ENCODE data around the gene ITFG2. TPM values are rescaled to one million over a fixed set of nuclear protein-coding genes. Genes with fewer than 3 reads are reported as not detected.

The ITFG2 gene
- total RNA-seq, 4 donors from 2014 or later, result 11.9 to 29.0 (median 22.1) TPM

DNA sequence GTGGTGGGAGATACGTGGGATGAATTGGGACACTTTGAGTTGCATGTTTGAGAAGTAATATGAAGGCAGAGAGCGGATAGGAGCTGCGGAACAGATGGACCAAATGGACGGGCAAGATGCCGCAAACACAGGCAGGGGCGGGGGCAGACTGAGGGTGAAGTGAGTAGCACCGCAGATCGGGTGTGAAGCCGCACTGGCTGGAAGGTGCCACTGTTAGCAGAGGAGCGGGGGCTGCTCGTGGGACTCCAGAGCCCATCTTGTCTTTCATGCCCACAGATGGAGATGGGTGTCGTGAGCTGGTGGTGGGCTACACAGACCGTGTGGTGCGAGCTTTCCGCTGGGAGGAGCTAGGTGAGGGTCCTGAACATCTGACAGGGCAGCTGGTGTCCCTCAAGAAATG lies 7.3 kb downstream of the ITFG2 start:
- Histone ChIP-seq H3K27ac (no peak overlapping the region), H3K4me3 (no peak overlapping the region), H3K36me3 (peaks cover 0 to 90% of the 10 kb centered on the region in 2 donors), H3K4me1 (peaks cover 0 to 9% (median 0%) of the 10 kb centered on the region in 3 donors), H3K9me3 (no peaks in the 10 kb centered on the region), H3K27me3 (no peaks in the 10 kb centered on the region)
- TF ChIP-seq POLR2AphosphoS5 (IDR thresholded peaks at IDR 0.05) (no peak), EP300 (IDR thresholded peaks at IDR 0.05) (no peak), POLR2A (IDR thresholded peaks at IDR 0.05) (no peak)
- TF ChIP-seq, protein P1, sequence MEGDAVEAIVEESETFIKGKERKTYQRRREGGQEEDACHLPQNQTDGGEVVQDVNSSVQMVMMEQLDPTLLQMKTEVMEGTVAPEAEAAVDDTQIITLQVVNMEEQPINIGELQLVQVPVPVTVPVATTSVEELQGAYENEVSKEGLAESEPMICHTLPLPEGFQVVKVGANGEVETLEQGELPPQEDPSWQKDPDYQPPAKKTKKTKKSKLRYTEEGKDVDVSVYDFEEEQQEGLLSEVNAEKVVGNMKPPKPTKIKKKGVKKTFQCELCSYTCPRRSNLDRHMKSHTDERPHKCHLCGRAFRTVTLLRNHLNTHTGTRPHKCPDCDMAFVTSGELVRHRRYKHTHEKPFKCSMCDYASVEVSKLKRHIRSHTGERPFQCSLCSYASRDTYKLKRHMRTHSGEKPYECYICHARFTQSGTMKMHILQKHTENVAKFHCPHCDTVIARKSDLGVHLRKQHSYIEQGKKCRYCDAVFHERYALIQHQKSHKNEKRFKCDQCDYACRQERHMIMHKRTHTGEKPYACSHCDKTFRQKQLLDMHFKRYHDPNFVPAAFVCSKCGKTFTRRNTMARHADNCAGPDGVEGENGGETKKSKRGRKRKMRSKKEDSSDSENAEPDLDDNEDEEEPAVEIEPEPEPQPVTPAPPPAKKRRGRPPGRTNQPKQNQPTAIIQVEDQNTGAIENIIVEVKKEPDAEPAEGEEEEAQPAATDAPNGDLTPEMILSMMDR (IDR thresholded peaks at IDR 0.05), result no peak
- ATAC-seq, result no peak
- 89 to 91% methylated on average over 10 to 11 of the region's 15 CpGs for WGBS, 2 donors (ENCODE audit: low coverage in 1 of 2)

DNA sequence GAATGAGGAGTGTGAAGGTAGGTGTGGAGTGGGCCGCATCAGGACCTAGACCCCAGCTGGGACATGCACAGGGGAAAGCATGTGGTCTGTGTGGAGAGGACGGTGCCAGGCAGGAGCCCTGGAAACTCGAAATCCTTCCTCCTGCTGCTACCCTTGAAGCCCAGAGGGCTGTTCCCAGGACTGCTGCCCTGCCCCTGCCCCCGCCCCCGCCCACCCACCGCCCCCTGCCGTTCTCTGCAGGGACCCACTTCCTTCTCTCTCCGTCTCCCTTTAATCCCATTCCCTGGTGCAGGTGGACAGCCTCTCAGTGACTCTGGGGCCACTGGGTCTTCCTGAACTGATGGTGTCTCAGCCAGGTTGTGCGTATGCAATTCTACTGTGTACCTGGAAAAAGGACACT lies 8.0 kb downstream of the ITFG2 start:
- no peak overlapping the region for H3K27ac ChIP-seq
- H3K27me3 ChIP-seq, result no peaks in the 10 kb centered on the region
- peaks cover 0 to 2% (median 0%) of the 10 kb centered on the region in 3 donors for H3K4me1 ChIP-seq
- ATAC-seq, result no peak
- no peaks in the 10 kb centered on the region for H3K9me3 ChIP-seq
- H3K36me3 ChIP-seq, result peaks cover 0 to 93% of the 10 kb centered on the region in 2 donors
- TF ChIP-seq POLR2A (IDR thresholded peaks at IDR 0.05) (no peak), POLR2AphosphoS5 (IDR thresholded peaks at IDR 0.05) (no peak), EP300 (IDR thresholded peaks at IDR 0.05) (no peak)
- TF ChIP-seq, protein P1 (IDR thresholded peaks at IDR 0.05), result no peak
- whole genome bisulfite sequencing, 2 donors (ENCODE audit: low coverage in 1 of 2), result 89% methylated on average over 3 of the region's 9 CpGs; no CpG with 5 or more reads in 1 of the 2 donors
- H3K4me3 ChIP-seq, result no peak overlapping the region

DNA sequence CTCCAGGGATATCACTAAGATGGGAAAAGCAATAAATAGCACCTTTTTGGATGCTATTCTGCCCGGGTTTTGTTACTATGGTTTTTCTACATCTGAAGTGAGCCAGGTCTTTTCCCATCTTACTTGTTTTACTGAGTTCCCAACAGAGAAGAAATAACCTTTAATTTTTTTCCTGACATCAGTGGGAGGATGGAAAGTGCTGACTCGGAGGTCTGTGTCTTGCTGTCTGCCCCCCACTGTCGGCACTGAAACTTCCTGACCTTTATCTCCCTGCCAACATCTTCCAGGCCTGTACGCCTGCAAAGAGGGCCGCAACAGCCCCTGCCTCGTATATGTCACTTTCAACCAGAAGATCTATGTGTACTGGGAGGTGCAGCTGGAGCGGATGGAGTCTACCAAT lies 11.0 kb downstream of the ITFG2 start:
- H3K27me3 ChIP-seq, result no peaks in the 10 kb centered on the region
- no peak for ATAC-seq
- H3K27ac ChIP-seq, result no peak overlapping the region
- H3K9me3 ChIP-seq, result no peaks in the 10 kb centered on the region
- H3K36me3 ChIP-seq, result peaks cover 0 to 99% of the 10 kb centered on the region in 2 donors
- 38 to 64% methylated on average over 3 of the region's 7 CpGs for WGBS, 2 donors (ENCODE audit: low coverage in 1 of 2)
- H3K4me3 ChIP-seq, result no peak overlapping the region
- TF ChIP-seq, protein P1 (IDR thresholded peaks at IDR 0.05), result no peak
- TF ChIP-seq POLR2A (IDR thresholded peaks at IDR 0.05), result no peak
- no peak for TF ChIP-seq POLR2AphosphoS5 (IDR thresholded peaks at IDR 0.05)
- no peak for TF ChIP-seq EP300 (IDR thresholded peaks at IDR 0.05)
- no peaks in the 10 kb centered on the region for H3K4me1 ChIP-seq

DNA sequence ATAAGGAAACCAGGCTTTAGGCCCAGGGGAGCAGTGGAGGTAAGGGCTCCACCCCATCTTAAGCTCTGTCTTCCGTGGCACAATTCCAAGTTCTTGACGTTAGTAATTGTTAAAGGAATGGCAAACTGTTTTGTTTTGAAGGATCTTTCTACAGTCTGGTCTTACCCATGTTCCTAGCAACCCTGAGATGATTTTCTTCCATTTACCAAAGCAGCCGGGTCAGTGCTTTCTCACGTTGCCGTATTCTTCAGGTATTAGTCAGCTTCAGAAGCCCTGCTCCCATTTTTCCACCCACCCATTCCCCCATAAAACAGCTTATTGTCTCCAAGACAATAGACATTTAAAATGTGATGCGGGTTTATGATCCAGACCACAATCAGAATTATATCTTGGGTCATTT lies 12.1 kb downstream of the ITFG2 start:
- no peak for TF ChIP-seq POLR2A (IDR thresholded peaks at IDR 0.05)
- TF ChIP-seq, protein P1 (IDR thresholded peaks at IDR 0.05), result no peak
- TF ChIP-seq POLR2AphosphoS5 (IDR thresholded peaks at IDR 0.05), result no peak
- TF ChIP-seq EP300 (IDR thresholded peaks at IDR 0.05), result no peak
- no peak overlapping the region for H3K4me3 ChIP-seq
- no peaks in the 10 kb centered on the region for H3K9me3 ChIP-seq
- H3K4me1 ChIP-seq, result no peaks in the 10 kb centered on the region
- no peak for ATAC-seq
- H3K27ac ChIP-seq, result no peak overlapping the region
- 67 to 88% methylated on average over 5 to 6 of the region's 6 CpGs for WGBS, 2 donors (ENCODE audit: low coverage in 1 of 2)
- no peaks in the 10 kb centered on the region for H3K27me3 ChIP-seq
- H3K36me3 ChIP-seq, result peaks cover 0 to 100% of the 10 kb centered on the region in 2 donors

DNA sequence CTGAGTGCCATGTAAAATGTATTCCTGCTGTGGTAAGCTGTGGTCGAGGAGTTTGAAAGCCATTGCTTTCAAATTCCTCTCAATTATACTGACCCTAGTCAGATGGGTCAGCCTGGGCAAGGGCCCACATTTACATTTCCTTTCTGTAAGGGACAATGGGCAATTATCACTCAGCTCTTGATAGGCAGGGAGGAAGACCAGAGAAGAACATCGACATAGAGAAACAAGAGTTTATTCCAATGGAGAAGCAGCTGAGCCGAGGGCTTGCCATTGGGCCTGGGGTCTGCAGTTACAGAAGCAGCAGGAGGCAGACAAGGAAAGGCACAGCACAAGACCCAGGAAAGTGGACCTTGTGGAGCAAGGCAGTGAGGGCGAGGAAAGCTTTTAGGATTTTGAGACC lies 12.7 kb downstream of the ITFG2 start:
- 58 to 63% methylated on average over 3 to 4 of the region's 4 CpGs for whole genome bisulfite sequencing, 2 donors (ENCODE audit: low coverage in 1 of 2)
- Histone ChIP-seq H3K4me1 (no peaks in the 10 kb centered on the region), H3K4me3 (no peak overlapping the region), H3K36me3 (peaks cover 0 to 100% of the 10 kb centered on the region in 2 donors), H3K27ac (no peak overlapping the region), H3K9me3 (no peaks in the 10 kb centered on the region), H3K27me3 (no peaks in the 10 kb centered on the region)
- TF ChIP-seq EP300 (IDR thresholded peaks at IDR 0.05), result no peak
- TF ChIP-seq POLR2AphosphoS5 (IDR thresholded peaks at IDR 0.05), result no peak
- TF ChIP-seq POLR2A (IDR thresholded peaks at IDR 0.05), result no peak
- TF ChIP-seq, protein P1 (IDR thresholded peaks at IDR 0.05), result no peak
- ATAC-seq, result no peak
